MM.1S (cell line): Measurements from ENCODE around the gene IMMP2L.

Source experiments
- DNase-seq: peaks from one replicate; pipeline ENCODE4 v3.0.0-alpha.2; 2015
- H2AFZ ChIP-seq: fragments of 300-600 bp; sonication (generic); 2 replicates; pipeline ENCODE4 v1.6.0; 2016; ENCODE audit warnings: antibody characterized with exemption, low read length
- H3F3A ChIP-seq: fragments of 300-600 bp; sonication (generic); 2 replicates; pipeline ENCODE4 v1.6.1; 2016; ENCODE audit warnings: mild to moderate bottlenecking, antibody characterized with exemption, low read length, moderate library complexity, mixed read lengths; ENCODE audit not compliant: insufficient read depth
- H3K27ac ChIP-seq: fragments of 300-600 bp; sonication (generic); 2 replicates; pipeline ENCODE4 v1.5.1; 2016; ENCODE audit warnings: mild to moderate bottlenecking, low read length
- H3K27me3 ChIP-seq: fragments of 300-600 bp; sonication (generic); replicated peaks from 2 replicates; pipeline ENCODE4 v1.6.0; 2016; ENCODE audit warnings: low read length; ENCODE audit not compliant: insufficient read depth
- H3K36me3 ChIP-seq: fragments of 300-600 bp; sonication (generic); replicated peaks from 2 replicates; pipeline ENCODE4 v1.6.1; 2016; ENCODE audit warnings: mild to moderate bottlenecking, low read length, mixed read lengths; ENCODE audit not compliant: insufficient read depth
- H3K4me1 ChIP-seq: fragments of 300-600 bp; sonication (generic); 2 replicates; pipeline ENCODE4 v1.6.1; 2016; ENCODE audit warnings: low read length, mixed read lengths
- H3K4me2 ChIP-seq: fragments of 300-600 bp; sonication (generic); 2 replicates; pipeline ENCODE4 v1.6.0; 2016; ENCODE audit warnings: low read depth, low read length
- H3K4me3 ChIP-seq: fragments of 300-600 bp; sonication (generic); 2 replicates; pipeline ENCODE4 v1.5.1; 2016; ENCODE audit warnings: low read length, mixed read lengths
- H3K79me2 ChIP-seq: fragments of 300-600 bp; sonication (generic); 2 replicates; pipeline ENCODE4 v1.6.1; 2016; ENCODE audit warnings: mixed run types, low read length, mixed read lengths
- H3K9ac ChIP-seq: fragments of 300-600 bp; sonication (generic); 2 replicates; pipeline ENCODE4 v1.6.1; 2016; ENCODE audit warnings: low read length, mixed read lengths
- H3K9me2 ChIP-seq: fragments of 300-600 bp; sonication (generic); replicated peaks from 2 replicates; pipeline ENCODE4 v1.6.1; 2016; ENCODE audit warnings: mild to moderate bottlenecking, low read length, mixed read lengths; ENCODE audit not compliant: insufficient read depth
- H3K9me3 ChIP-seq: fragments of 300-600 bp; sonication (generic); replicated peaks from 2 replicates; pipeline ENCODE4 v1.6.1; 2016; ENCODE audit warnings: mild to moderate bottlenecking, low read length, mixed read lengths; ENCODE audit not compliant: insufficient read depth
- H4K20me1 ChIP-seq: fragments of 300-600 bp; sonication (generic); 2 replicates; pipeline ENCODE4 v1.6.1; 2016; ENCODE audit warnings: mild to moderate bottlenecking, low read length, moderate library complexity, mixed read lengths; ENCODE audit not compliant: insufficient read depth
- CTCF ChIP-seq: fragments of 300-600 bp; sonication (generic); IDR thresholded peaks from 2 replicates; pipeline ENCODE4 v1.5.1; 2016; ENCODE audit warnings: antibody characterized with exemption, low read length, mixed read lengths
- EZH2 ChIP-seq: fragments of 300-600 bp; sonication (generic); optimal IDR thresholded peaks from 2 replicates; pipeline ENCODE3; 2017; ENCODE audit warnings: low read depth, mild to moderate bottlenecking, antibody characterized with exemption, low read length, mixed read lengths
- EZH2phosphoT487 ChIP-seq: fragments of 300-600 bp; sonication (generic); IDR thresholded peaks from 2 replicates; pipeline ENCODE4 v1.6.1; 2018; ENCODE audit warnings: antibody characterized with exemption, low read length

The IMMP2L gene

GRCh38 chr7:111215550-111215949, 346.7 kb downstream of the IMMP2L start:
- H3K9ac ChIP-seq, result no peak overlapping the region
- DNase-seq, result no peak
- H3K9me2 ChIP-seq, result no peaks in the 10 kb centered on the region
- H3F3A ChIP-seq, result no peaks in the 10 kb centered on the region
- no peak overlapping the region for H3K4me2 ChIP-seq
- H4K20me1 ChIP-seq, result no peaks in the 10 kb centered on the region
- no peak overlapping the region for H3K4me3 ChIP-seq
- TF ChIP-seq CTCF (no peak), EZH2 (no peak), EZH2phosphoT487 (no peak)
- H3K36me3 ChIP-seq, result no peaks in the 10 kb centered on the region
- no peak overlapping the region for H3K27ac ChIP-seq
- H3K4me1 ChIP-seq, result no peaks in the 10 kb centered on the region
- no peaks in the 10 kb centered on the region for H3K9me3 ChIP-seq
- no peaks in the 10 kb centered on the region for H3K79me2 ChIP-seq
- no peaks in the 10 kb centered on the region for H3K27me3 ChIP-seq
- no peak overlapping the region for H2AFZ ChIP-seq

GRCh38 chr7:111212857-111213523, 349.3 kb downstream of the IMMP2L start:
- Histone ChIP-seq H3K9ac (no peak overlapping the region), H3K9me2 (no peaks in the 10 kb centered on the region), H3K36me3 (no peaks in the 10 kb centered on the region), H2AFZ (no peak overlapping the region), H3F3A (no peaks in the 10 kb centered on the region), H3K4me2 (no peak overlapping the region), H3K79me2 (no peaks in the 10 kb centered on the region), H4K20me1 (no peaks in the 10 kb centered on the region), H3K4me1 (no peaks in the 10 kb centered on the region), H3K27me3 (no peaks in the 10 kb centered on the region), H3K27ac (no peak overlapping the region), H3K9me3 (no peaks in the 10 kb centered on the region), H3K4me3 (no peak overlapping the region)
- no peak for DNase-seq
- TF ChIP-seq EZH2 (no peak), CTCF (no peak), EZH2phosphoT487 (no peak)

GRCh38 chr7:111210996-111211395, 351.3 kb downstream of the IMMP2L start:
- no peaks in the 10 kb centered on the region for H3K4me1 ChIP-seq
- no peaks in the 10 kb centered on the region for H3K27me3 ChIP-seq
- H3K4me2 ChIP-seq, result no peak overlapping the region
- H4K20me1 ChIP-seq, result no peaks in the 10 kb centered on the region
- no peak overlapping the region for H3K9ac ChIP-seq
- no peak for TF ChIP-seq CTCF
- no peak for TF ChIP-seq EZH2phosphoT487
- TF ChIP-seq EZH2, result no peak
- no peak overlapping the region for H3K4me3 ChIP-seq
- no peaks in the 10 kb centered on the region for H3K9me2 ChIP-seq
- no peak for DNase-seq
- no peaks in the 10 kb centered on the region for H3K36me3 ChIP-seq
- no peaks in the 10 kb centered on the region for H3K9me3 ChIP-seq
- no peaks in the 10 kb centered on the region for H3F3A ChIP-seq
- no peaks in the 10 kb centered on the region for H3K79me2 ChIP-seq
- H2AFZ ChIP-seq, result no peak overlapping the region
- H3K27ac ChIP-seq, result no peak overlapping the region
